Duodenal mucosa (tissue), 2 donors: ENCODE measurements around the gene MYO3B.

ENCODE experiments used
- H3K27ac ChIP-seq: one replicate; pipeline ENCODE4 v1.7.0; 2013; ENCODE audit warnings: low read depth, low read length
- H3K27me3 ChIP-seq, 2 donors: one replicate each; pipeline ENCODE4 v1.7.0; 2013; ENCODE audit warnings: low read length in 2 of 2, control low read depth in 1 of 2; ENCODE audit not compliant: insufficient read depth in 2 of 2, control insufficient read depth in 1 of 2
- H3K36me3 ChIP-seq, 2 donors: one replicate each; pipeline ENCODE4 v1.7.0; 2013; ENCODE audit warnings: low read length in 2 of 2, control low read depth in 1 of 2; ENCODE audit not compliant: insufficient read depth in 2 of 2, control insufficient read depth in 1 of 2
- H3K4me1 ChIP-seq, 2 donors: one replicate each; pipeline ENCODE4 v1.7.0; 2013; ENCODE audit warnings: low read length in 2 of 2, control low read depth in 1 of 2; ENCODE audit not compliant: insufficient read depth in 2 of 2, control insufficient read depth in 1 of 2
- H3K4me3 ChIP-seq, 2 donors: one replicate each; pipeline ENCODE4 v1.7.0; 2013; ENCODE audit warnings: low read length in 2 of 2, low read depth in 1 of 2
- H3K9ac ChIP-seq, 2 donors: one replicate each; pipeline ENCODE4 v1.7.0; 2013; ENCODE audit warnings: low read length in 2 of 2, low read depth in 1 of 2
- H3K9me3 ChIP-seq, 2 donors: one replicate each; pipeline ENCODE4 v1.7.0; 2013; ENCODE audit warnings: low read length in 2 of 2, control low read depth in 1 of 2; ENCODE audit not compliant: control insufficient read depth in 1 of 2

The MYO3B gene

DNA sequence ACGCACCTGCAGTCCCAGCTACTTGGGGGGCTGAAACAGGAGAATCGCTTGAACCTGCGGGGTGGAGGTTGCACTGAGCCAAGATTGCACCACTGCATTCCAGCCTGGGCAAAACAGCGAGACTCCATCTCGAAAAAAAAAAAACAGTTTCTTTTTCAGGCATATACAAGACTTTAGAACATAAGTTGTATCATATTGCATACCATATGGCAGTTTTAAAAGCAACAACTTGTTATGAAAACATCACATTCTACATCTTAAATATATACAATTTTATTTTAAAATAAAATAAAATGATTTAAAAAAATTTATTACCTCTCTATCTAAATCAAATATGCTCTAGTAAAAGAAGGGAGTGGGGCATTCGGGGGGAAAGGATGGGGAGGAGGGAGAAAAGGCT, 497.8 kb downstream of the MYO3B start:
- Histone ChIP-seq H3K36me3 (no peaks in the 10 kb centered on the region), H3K9ac (no peak overlapping the region), H3K4me3 (no peak overlapping the region), H3K27me3 (no peaks in the 10 kb centered on the region), H3K9me3 (no peaks in the 10 kb centered on the region), H3K4me1 (peaks cover 0 to 6% of the 10 kb centered on the region in 2 donors), H3K27ac (no peak overlapping the region)

DNA sequence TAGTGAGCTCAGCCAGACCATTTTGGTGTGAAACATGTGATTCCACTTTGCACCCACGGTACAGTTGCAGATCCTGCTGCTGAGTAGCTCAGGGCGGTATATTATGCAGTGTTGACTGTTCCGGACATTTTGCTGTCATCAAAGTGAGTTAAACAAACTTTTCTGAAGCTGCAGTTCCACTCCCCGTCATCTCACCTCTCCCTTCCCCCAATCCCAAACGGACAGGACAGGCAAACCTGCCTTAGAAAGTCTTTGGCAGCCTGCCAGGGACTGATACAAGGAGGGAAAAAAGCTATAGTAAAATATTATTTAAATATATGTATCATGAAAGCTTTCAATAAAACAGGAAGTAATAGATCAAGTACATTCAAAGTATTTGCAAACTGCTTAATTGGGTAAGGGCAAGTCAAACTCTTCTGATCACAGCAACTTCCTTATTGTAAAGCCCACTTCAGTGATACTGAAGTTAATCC, 501.7 kb downstream of the MYO3B start:
- Histone ChIP-seq H3K9me3 (no peaks in the 10 kb centered on the region), H3K4me1 (peaks cover 0 to 6% of the 10 kb centered on the region in 2 donors), H3K4me3 (peak overlapping the region; percentile 17 to 28), H3K9ac (no peak overlapping the region), H3K27ac (no peak overlapping the region), H3K36me3 (no peaks in the 10 kb centered on the region), H3K27me3 (no peaks in the 10 kb centered on the region)

DNA sequence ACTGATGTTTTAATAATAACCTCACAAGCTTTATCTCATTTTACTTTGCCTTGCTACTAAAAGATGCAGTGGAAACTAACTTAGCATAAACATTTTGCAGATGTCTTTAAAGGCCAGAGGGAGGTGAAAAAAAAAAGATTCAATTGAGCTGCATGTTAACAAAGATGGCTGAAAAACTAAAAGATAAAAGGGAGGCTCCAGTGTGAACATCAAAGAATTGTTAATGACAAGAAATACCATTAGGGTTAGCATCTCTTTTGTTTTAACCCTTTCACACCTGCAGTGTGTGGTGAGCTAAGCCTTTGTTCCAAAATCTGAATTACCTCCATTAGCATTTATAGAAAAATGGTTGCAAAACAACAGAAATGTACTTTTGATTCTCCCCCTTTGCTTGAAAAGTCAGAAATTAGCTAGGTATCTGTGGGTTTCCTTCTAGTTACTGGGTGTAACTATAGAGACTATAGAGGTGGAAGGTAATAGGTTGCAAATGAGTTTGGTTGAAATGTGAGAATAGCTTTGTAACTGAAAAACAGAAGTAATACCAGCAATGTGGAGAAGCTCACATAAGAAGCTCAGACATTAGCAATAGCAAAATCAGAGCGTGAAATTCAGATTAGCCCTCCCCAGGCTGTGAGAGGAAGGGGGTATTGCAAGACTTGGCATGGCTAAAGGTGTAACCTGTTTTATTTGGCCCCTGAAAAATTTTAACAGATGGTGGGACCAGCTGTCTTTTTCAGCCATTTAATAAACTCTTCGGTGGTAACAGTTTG, 502.4 kb downstream of the MYO3B start:
- peaks cover 0 to 6% of the 10 kb centered on the region in 2 donors for H3K4me1 ChIP-seq
- H3K9me3 ChIP-seq, result no peaks in the 10 kb centered on the region
- no peak overlapping the region for H3K9ac ChIP-seq
- no peaks in the 10 kb centered on the region for H3K27me3 ChIP-seq
- no peak overlapping the region for H3K27ac ChIP-seq
- no peaks in the 10 kb centered on the region for H3K36me3 ChIP-seq
- no peak overlapping the region for H3K4me3 ChIP-seq

DNA sequence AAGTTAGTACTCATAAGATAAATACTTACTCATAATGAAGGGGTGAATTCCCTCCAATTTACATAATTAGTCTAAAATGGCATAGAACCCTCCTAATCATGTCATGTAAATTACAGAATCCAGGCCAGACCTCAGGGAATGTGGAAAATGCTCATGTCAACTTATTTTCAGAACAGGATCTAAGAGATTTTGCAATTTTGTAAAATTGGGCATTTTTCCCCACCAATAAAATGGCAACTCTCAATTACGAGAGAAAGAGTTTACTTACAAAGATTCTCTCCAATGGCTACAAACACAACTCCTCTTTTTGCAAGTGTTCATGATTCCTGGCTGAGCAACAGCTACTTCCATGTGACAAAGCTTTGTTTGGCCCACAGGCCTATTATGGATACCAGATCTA, 503.4 kb downstream of the MYO3B start:
- H3K27me3 ChIP-seq, result no peaks in the 10 kb centered on the region
- H3K27ac ChIP-seq, result no peak overlapping the region
- no peak overlapping the region for H3K4me3 ChIP-seq
- H3K9ac ChIP-seq, result no peak overlapping the region
- H3K36me3 ChIP-seq, result no peaks in the 10 kb centered on the region
- H3K4me1 ChIP-seq, result peaks cover 0 to 6% of the 10 kb centered on the region in 2 donors
- H3K9me3 ChIP-seq, result no peaks in the 10 kb centered on the region

DNA sequence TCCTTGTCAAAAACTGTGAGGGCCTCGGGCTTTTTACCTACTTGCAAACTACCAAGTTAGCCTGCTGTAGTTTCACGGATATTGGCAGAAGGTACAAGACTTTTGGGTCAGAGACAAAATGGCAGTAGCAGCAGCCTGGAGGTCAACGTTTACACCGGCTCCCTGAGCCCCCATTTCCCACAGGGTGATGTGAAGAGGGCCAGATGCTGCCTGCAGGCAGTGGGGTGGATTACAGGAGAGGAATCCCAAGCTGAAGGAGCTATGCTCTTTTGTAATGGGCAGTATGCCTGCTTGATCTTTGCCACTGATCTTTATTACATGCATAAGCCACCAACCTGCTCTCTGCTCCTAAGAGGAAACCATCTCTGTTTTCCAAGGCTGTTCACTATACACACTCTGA, 507.6 kb downstream of the MYO3B start:
- Histone ChIP-seq H3K36me3 (no peaks in the 10 kb centered on the region), H3K9ac (no peak overlapping the region), H3K4me3 (no peak overlapping the region), H3K9me3 (no peaks in the 10 kb centered on the region), H3K27me3 (no peaks in the 10 kb centered on the region), H3K27ac (no peak overlapping the region), H3K4me1 (peaks cover 0 to 7% of the 10 kb centered on the region in 2 donors)

DNA sequence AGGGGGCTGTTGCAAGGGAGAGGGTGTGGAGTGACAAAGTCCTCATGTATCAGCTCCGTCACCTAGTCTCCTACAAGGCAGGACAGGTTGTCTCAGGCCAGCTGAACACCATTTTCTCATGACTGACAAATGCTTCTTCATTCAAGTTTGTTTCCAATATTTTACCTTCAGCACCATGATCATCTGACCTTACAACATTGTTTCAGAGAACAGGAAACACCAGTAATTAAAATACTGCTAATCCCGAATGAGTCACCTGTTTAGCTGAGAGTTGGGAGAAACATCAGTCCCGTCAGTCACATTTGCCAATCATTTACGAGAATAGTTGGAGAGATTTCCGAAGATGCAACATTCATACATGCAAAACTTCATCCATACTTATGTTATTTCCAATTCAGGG, 511.5 kb downstream of the MYO3B start:
- H3K4me3 ChIP-seq, result no peak overlapping the region
- H3K27me3 ChIP-seq, result no peaks in the 10 kb centered on the region
- no peak overlapping the region for H3K9ac ChIP-seq
- peaks cover 0 to 7% of the 10 kb centered on the region in 2 donors for H3K4me1 ChIP-seq
- H3K9me3 ChIP-seq, result no peaks in the 10 kb centered on the region
- no peaks in the 10 kb centered on the region for H3K36me3 ChIP-seq
- H3K27ac ChIP-seq, result no peak overlapping the region

DNA sequence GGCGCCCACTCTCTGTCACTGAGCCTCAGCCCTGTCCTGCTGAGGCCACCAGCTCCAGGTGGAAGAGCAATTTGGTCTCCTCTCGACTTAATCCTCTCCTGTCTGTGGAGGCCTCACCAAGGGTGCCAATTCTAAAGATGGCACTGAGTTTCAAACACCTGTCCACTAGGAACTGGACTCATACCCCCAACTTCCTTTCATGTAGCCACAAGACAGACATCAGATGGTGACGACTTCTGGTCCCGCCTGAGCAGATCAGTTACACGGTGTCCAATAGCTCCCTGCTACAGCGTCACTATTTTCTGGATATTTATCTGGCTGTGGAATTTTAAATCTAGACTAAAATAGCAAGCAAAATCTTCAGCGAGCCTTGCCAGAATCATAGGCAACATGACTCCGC, 512.7 kb downstream of the MYO3B start:
- H3K27me3 ChIP-seq, result no peaks in the 10 kb centered on the region
- H3K4me3 ChIP-seq, result no peak overlapping the region
- no peak overlapping the region for H3K27ac ChIP-seq
- no peak overlapping the region for H3K9ac ChIP-seq
- H3K36me3 ChIP-seq, result no peaks in the 10 kb centered on the region
- H3K9me3 ChIP-seq, result no peaks in the 10 kb centered on the region
- peaks cover 0 to 11% of the 10 kb centered on the region in 2 donors for H3K4me1 ChIP-seq

DNA sequence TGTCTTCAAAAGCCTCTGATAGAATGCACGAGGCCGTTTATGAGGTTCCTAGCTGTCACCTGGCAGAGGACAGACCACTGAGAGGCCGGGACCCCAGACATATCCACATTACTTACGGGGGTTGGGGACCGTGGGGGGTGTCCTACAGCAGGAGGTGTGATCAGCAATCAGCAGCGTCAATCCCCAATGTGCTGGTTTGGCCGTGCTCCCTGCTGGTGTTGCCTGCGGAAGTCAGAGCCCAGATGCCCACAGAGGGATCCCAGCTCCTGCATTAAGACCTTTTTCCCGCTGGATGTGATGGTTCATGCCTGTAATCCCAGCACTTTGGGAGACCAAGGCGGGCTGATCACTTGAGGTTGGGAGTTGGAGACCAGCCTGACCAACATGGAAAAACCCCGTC, 516.4 kb downstream of the MYO3B start:
- H3K4me3 ChIP-seq, result no peak overlapping the region
- H3K27me3 ChIP-seq, result no peaks in the 10 kb centered on the region
- H3K4me1 ChIP-seq, result peaks cover 0 to 8% of the 10 kb centered on the region in 2 donors
- H3K9ac ChIP-seq, result no peak overlapping the region
- H3K36me3 ChIP-seq, result no peaks in the 10 kb centered on the region
- H3K9me3 ChIP-seq, result no peaks in the 10 kb centered on the region
- no peak overlapping the region for H3K27ac ChIP-seq

DNA sequence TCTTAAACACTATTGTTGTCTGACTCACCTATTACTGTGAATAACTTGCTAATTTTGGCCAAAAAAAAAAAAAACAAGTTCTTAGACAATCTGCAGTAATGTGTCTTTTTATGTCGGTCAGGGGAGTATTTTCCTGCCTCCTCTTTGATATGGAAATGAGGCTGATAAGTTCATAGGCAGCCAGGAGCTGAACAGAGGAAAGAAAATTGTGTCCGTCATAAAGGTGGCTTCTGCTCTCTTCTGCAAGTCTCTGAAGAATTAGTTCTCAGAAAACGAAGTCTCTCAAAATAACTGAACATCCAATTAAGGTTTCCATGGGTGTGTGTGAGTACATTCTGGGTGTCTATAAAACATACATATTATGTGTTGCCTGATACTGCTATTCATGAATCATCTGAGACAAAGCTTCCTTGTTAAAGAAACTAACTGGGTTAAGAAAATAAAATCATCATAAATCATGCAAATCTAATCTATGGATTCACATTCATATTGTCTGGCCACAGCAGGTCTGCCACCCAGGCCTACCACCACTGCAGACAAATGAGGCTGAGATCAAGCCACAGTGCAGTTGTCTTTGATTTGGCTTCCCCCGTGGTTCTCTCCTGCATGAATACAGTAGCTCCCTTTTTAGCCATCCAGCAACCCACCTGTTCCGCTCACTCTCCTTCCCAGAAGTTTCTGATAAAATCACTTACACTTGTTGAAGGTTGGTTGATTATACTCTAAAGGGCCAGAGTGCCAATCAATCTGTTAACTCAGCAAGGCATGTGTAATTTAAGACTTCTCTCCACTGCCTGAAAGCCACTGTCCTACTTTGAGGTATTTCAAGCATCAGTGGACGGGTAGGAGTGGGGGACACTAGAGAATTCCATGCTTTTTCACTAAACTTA, 517.8 kb downstream of the MYO3B start:
- Histone ChIP-seq H3K27ac (no peak overlapping the region), H3K4me3 (no peak overlapping the region), H3K9me3 (no peaks in the 10 kb centered on the region), H3K4me1 (peaks cover 0 to 4% of the 10 kb centered on the region in 2 donors), H3K36me3 (no peaks in the 10 kb centered on the region), H3K27me3 (no peaks in the 10 kb centered on the region), H3K9ac (no peak overlapping the region)

DNA sequence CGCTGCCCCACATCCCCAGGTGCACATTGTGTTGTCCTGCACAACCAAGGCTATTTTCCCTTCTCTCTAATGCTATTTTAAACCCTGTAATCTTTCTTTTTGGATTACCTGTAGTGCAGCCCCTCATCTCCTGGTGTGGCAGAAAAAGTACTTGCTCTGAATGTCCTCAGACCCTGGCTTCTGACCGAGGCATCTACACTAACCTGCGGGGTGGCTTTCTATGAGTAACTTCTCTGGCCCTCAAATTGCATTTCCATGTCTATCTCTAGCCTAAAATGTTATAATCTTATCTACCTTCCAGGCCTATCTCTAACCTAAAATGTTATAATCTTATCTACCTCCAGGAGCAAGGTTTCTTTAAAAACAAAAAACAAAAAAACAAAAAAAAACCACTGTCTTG, 519.0 kb downstream of the MYO3B start:
- H3K4me1 ChIP-seq, result peaks cover 0 to 4% of the 10 kb centered on the region in 2 donors
- no peaks in the 10 kb centered on the region for H3K27me3 ChIP-seq
- H3K4me3 ChIP-seq, result no peak overlapping the region
- no peaks in the 10 kb centered on the region for H3K36me3 ChIP-seq
- H3K9me3 ChIP-seq, result no peaks in the 10 kb centered on the region
- no peak overlapping the region for H3K27ac ChIP-seq
- no peak overlapping the region for H3K9ac ChIP-seq
